ENCODE measurements around the gene GPR78.
"Not testable (repeated sequence)": the region's sequence is repeated elsewhere in the genome, so short reads cannot be mapped to it uniquely, and the experiment has no call there.

Gene GPR78

GRCh38 chr4:8560265-8561047 is 19.7 kb upstream of the GPR78 start:
- DNase-seq = no peak

GRCh38 chr4:8564595-8564994 is 15.6 kb upstream of the GPR78 start:
- no peak for DNase-seq

- no peak for DNase-seq
Observed at GRCh38 chr4:8568068-8568668, 12.0 kb upstream of the GPR78 start.

GRCh38 chr4:8570201-8570600 is 10.0 kb upstream of the GPR78 start:
- DNase-seq = no peak

GRCh38 chr4:8571702-8572685 is 8.2 kb upstream of the GPR78 start:
- no peak for DNase-seq

- no peak for DNase-seq
Observed at GRCh38 chr4:8573266-8573665, 6.9 kb upstream of the GPR78 start.

- DNase-seq = no peak
Observed at GRCh38 chr4:8574796-8575370, 5.3 kb upstream of the GPR78 start.

- no peak for DNase-seq
Observed at GRCh38 chr4:8575457-8575856, 4.7 kb upstream of the GPR78 start.

GRCh38 chr4:8576591-8576990 is 3.6 kb upstream of the GPR78 start:
- not testable (repeated sequence) for DNase-seq

- no peak for DNase-seq
Observed at GRCh38 chr4:8577046-8577445, 3.1 kb upstream of the GPR78 start.

- no peak for DNase-seq
Observed at GRCh38 chr4:8577972-8578371, 2.2 kb upstream of the GPR78 start.

GRCh38 chr4:8578717-8579116 is 1.5 kb upstream of the GPR78 start:
- no peak for DNase-seq

- DNase-seq = no peak
Observed at GRCh38 chr4:8579526-8580320, 469 bp upstream of the GPR78 start.

GRCh38 chr4:8581094-8581861 is 1.1 kb downstream of the GPR78 start:
- DNase-seq = no peak

- DNase-seq = no peak
Observed at GRCh38 chr4:8582016-8582415, 1.8 kb downstream of the GPR78 start.

- DNase-seq = no peak
Observed at GRCh38 chr4:8582436-8582835, 2.2 kb downstream of the GPR78 start.

- no peak for DNase-seq
Observed at GRCh38 chr4:8582941-8583654, 2.9 kb downstream of the GPR78 start.

- DNase-seq = no peak
Observed at GRCh38 chr4:8583655-8584025, 3.4 kb downstream of the GPR78 start.

- no peak for DNase-seq
Observed at GRCh38 chr4:8585186-8585585, 5.0 kb downstream of the GPR78 start.

All from amygdala (tissue), 56 donors.